Kidney (tissue), 14 donors: ENCODE results near the gene CSTB. TPM values are rescaled to one million over a fixed set of nuclear protein-coding genes. Genes with fewer than 3 reads are reported as not detected.

Experiments used
- DNase-seq, 5 donors: peaks; one replicate each; pipeline ENCODE4 v3.0.0-alpha.2; 2013 to 2020
- FAIRE-seq: peaks from 2 replicates; lab custom pipeline; 2012; peaks lifted over from hg19 to GRCh38; lab: Jason Lieb, UNC
- H3K27ac ChIP-seq, 2 donors: one replicate each; pipeline ENCODE4 v1.7.0; 2013; ENCODE audit warnings: low read depth in 2 of 2, low read length in 2 of 2, inconsistent platforms in 1 of 2
- H3K27me3 ChIP-seq: one replicate; pipeline ENCODE4 v1.7.1; 2013; ENCODE audit warnings: low read length, inconsistent platforms; ENCODE audit not compliant: control insufficient read depth, insufficient read depth
- H3K36me3 ChIP-seq, 3 donors: one replicate each; pipeline versions ENCODE4 v1.7.0 to v1.7.1; 2013; ENCODE audit warnings: low read length in 3 of 3, control low read depth in 1 of 3, inconsistent platforms in 1 of 3; ENCODE audit not compliant: insufficient read depth in 3 of 3, control insufficient read depth in 2 of 3
- H3K4me1 ChIP-seq, 3 donors: one replicate each; pipeline versions ENCODE4 v1.7.0 to v1.7.1; 2013; ENCODE audit warnings: low read length in 3 of 3, inconsistent platforms in 1 of 3, low read depth in 1 of 3; ENCODE audit not compliant: control insufficient read depth in 2 of 3, insufficient read depth in 2 of 3
- H3K4me3 ChIP-seq, 3 donors: one replicate each; pipeline versions ENCODE4 v1.7.0 to v1.8.1; 2013; ENCODE audit warnings: low read length in 3 of 3, control low read depth in 1 of 3, inconsistent platforms in 1 of 3
- H3K9ac ChIP-seq, 3 donors: one replicate each; pipeline versions ENCODE4 v1.7.0 to v1.7.1; 2013; ENCODE audit warnings: low read length in 3 of 3, control low read depth in 1 of 3, inconsistent platforms in 1 of 3
- H3K9me3 ChIP-seq, 3 donors: one replicate each; pipeline versions ENCODE4 v1.7.0 to v1.7.1; 2013; ENCODE audit warnings: low read length in 3 of 3, control low read depth in 1 of 3, inconsistent platforms in 1 of 3; ENCODE audit not compliant: control insufficient read depth in 2 of 3, insufficient read depth in 1 of 3
- intact Hi-C: fragments of 100-400 bp; cut with DNase I; formaldehyde crosslinking; loops from one replicate; pipeline ENCODE4 v1.11.1; 2022
- polyA plus RNA-seq: library from polyadenylated mRNA; stranded (reverse); fragments of 350-450 nt; fragmentation: Illumina TruSeq; extraction: RNeasy Lipid Tissue Mini Kit (QIAGEN cat#74804); gene quantifications from one replicate; pipeline ENCODE4 v1.2.3, GENCODE V29; 2014; ENCODE audit warnings: low read depth, low replicate concordance; ENCODE audit not compliant: insufficient read depth
- total RNA-seq: library from RNA; stranded (reverse); fragmentation: NEBNext Ultra II Directional; extraction: Animal tissue kit (Norgen Biotek cat#: 25700); gene quantifications from one replicate; pipeline ENCODE4 v1.2.1, GENCODE V29; 2021
- TF ChIP-seq, protein P1 (sequence below): IDR thresholded peaks from 3 replicates; pipeline ENCODE4 v1.5.1; 2012; ENCODE audit warnings: mild to moderate bottlenecking, moderate library complexity, borderline replicate concordance; ENCODE audit not compliant: insufficient read depth; ENCODE audit errors: extremely low read depth
- donor health status: control.
- donor health status: control.
- donor health status: control.
- donor health status: control.
- donor health status: control.
- donor health status: DM: yes; HTN: yes; CAD: no.
- donor health status: Normal renal cell carcinoma (clear cell type).

Gene CSTB
- total and polyA plus RNA-seq, 2 donors from 2014 or later: 74.5 to 97.8 TPM

- Histone ChIP-seq H3K4me3 (no peak overlapping the region), H3K9ac (no peak overlapping the region), H3K27ac (no peak overlapping the region), H3K9me3 (no peaks in the 10 kb centered on the region), H3K4me1 (peaks cover 0 to 9% (median 0%) of the 10 kb centered on the region in 3 donors), H3K27me3 (no peaks in the 10 kb centered on the region), H3K36me3 (no peaks in the 10 kb centered on the region)
- FAIRE-seq (no peak), DNase-seq (peak in 1 of 5 donors; percentile 73)
- TF ChIP-seq, protein P1, sequence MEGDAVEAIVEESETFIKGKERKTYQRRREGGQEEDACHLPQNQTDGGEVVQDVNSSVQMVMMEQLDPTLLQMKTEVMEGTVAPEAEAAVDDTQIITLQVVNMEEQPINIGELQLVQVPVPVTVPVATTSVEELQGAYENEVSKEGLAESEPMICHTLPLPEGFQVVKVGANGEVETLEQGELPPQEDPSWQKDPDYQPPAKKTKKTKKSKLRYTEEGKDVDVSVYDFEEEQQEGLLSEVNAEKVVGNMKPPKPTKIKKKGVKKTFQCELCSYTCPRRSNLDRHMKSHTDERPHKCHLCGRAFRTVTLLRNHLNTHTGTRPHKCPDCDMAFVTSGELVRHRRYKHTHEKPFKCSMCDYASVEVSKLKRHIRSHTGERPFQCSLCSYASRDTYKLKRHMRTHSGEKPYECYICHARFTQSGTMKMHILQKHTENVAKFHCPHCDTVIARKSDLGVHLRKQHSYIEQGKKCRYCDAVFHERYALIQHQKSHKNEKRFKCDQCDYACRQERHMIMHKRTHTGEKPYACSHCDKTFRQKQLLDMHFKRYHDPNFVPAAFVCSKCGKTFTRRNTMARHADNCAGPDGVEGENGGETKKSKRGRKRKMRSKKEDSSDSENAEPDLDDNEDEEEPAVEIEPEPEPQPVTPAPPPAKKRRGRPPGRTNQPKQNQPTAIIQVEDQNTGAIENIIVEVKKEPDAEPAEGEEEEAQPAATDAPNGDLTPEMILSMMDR: no peak
- intact Hi-C loops: no loop called here
Observed at GRCh38 chr21:43809853-43810504, 33.9 kb upstream of the CSTB start.

DNA sequence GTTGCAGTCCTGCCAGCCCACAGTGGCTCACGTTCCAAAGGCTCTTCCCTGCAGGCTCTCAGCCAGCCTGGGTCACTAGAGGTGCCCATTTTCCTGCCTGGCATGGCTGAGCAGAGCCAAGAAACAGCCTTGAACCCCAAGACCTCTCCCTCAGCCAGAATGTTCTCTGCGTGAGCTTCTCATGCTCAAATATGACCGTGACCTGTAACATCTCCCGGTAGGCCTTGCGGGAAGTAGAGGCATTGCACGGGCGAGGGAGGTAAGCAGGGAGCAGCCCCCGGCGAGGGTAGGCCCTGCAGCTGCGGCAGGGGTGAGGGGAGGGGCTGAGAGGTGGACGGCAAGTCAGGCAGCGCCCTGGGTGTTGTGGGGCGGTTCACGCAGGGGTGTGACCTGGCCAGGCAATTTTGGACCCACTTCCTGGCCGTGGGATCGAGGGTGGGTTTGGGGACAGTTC, 33.3 kb upstream of the CSTB start:
- intact Hi-C loops: no loop called here

GRCh38 chr21:43808832-43809251, 32.7 kb upstream of the CSTB start:
- intact Hi-C loops: no loop called here
- Histone ChIP-seq H3K4me1 (peaks cover 0 to 7% (median 0%) of the 10 kb centered on the region in 3 donors), H3K36me3 (no peaks in the 10 kb centered on the region), H3K27me3 (no peaks in the 10 kb centered on the region), H3K9me3 (no peaks in the 10 kb centered on the region), H3K27ac (no peak overlapping the region), H3K4me3 (no peak overlapping the region), H3K9ac (no peak overlapping the region)
- DNase-seq (peak in 1 of 5 donors; percentile 65), FAIRE-seq (no peak)
- TF ChIP-seq, protein P1: no peak

More for the DNA sequence above, 33.3 kb upstream of the CSTB start:
- Histone ChIP-seq H3K9ac (no peak overlapping the region), H3K27me3 (no peaks in the 10 kb centered on the region), H3K4me1 (peaks cover 0 to 7% (median 0%) of the 10 kb centered on the region in 3 donors), H3K4me3 (no peak overlapping the region), H3K36me3 (no peaks in the 10 kb centered on the region), H3K9me3 (no peaks in the 10 kb centered on the region), H3K27ac (no peak overlapping the region)
- TF ChIP-seq, protein P1: no peak
- DNase-seq (peak in 1 of 5 donors; percentile 74), FAIRE-seq (no peak)
